ENCODE data around the gene RARS2.

RARS2 gene

DNA sequence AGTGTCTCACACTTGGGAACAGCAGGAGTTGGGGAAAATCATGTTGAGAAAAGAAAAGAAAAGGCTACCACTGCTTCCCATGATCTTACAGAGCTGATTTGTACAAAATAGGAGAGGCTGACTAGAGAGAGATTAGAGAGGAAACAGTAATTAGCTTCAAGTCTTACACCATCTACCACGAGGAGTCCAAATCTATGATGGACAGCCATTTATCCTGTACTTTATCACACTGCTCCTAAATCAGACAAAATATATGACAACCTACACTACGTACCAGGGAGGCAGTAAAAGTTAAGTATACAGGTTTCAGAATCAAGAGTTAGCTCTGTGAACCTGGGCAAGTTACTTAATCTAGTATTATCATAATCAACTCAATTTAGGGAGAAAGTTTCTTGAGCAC, 38.0 kb downstream of the RARS2 start:
- Histone ChIP-seq H3K27ac (no peak overlapping the region), H3K36me3 (replicated peaks) (peaks cover 25% of the 10 kb centered on the region), H3K27me3 (replicated peaks) (no peaks in the 10 kb centered on the region), H3K4me3 (ENCODE audit: low read depth, low read length) (no peak overlapping the region)
- in situ Hi-C loops (cut with HindIII; ENCODE audit: low pct_ligation_motif_present, low sequenced_read_pairs) = no loop called here
- TF ChIP-seq, protein P1, sequence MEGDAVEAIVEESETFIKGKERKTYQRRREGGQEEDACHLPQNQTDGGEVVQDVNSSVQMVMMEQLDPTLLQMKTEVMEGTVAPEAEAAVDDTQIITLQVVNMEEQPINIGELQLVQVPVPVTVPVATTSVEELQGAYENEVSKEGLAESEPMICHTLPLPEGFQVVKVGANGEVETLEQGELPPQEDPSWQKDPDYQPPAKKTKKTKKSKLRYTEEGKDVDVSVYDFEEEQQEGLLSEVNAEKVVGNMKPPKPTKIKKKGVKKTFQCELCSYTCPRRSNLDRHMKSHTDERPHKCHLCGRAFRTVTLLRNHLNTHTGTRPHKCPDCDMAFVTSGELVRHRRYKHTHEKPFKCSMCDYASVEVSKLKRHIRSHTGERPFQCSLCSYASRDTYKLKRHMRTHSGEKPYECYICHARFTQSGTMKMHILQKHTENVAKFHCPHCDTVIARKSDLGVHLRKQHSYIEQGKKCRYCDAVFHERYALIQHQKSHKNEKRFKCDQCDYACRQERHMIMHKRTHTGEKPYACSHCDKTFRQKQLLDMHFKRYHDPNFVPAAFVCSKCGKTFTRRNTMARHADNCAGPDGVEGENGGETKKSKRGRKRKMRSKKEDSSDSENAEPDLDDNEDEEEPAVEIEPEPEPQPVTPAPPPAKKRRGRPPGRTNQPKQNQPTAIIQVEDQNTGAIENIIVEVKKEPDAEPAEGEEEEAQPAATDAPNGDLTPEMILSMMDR (IDR thresholded peaks at IDR 0.05; ENCODE audit: low read depth, low read length, missing control alignments) = no peak
- no peak for DNase-seq

DNA sequence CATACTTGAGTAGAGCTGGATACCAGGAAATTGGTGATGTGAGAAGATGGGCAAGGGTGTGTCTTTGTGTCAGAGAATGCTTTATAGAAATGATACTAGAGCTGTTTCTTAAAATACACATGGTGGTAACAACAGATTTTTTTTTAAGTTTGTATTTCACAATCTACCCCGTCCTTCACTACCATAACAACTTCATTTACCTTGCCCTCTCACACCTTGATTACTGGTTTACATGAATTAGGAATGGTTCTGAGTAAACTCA, 45.4 kb downstream of the RARS2 start:
- no peak overlapping the region for H3K4me3 ChIP-seq (ENCODE audit: low read depth, low read length)
- H3K27ac ChIP-seq = no peak overlapping the region
- TF ChIP-seq, protein P1 (IDR thresholded peaks at IDR 0.05; ENCODE audit: low read depth, low read length, missing control alignments) = no peak
- no peak for DNase-seq
- H3K36me3 ChIP-seq (replicated peaks) = peaks cover 30% of the 10 kb centered on the region
- no peaks in the 10 kb centered on the region for H3K27me3 ChIP-seq (replicated peaks)
- in situ Hi-C loops (cut with HindIII; ENCODE audit: low pct_ligation_motif_present, low sequenced_read_pairs) = no loop called here

DNA sequence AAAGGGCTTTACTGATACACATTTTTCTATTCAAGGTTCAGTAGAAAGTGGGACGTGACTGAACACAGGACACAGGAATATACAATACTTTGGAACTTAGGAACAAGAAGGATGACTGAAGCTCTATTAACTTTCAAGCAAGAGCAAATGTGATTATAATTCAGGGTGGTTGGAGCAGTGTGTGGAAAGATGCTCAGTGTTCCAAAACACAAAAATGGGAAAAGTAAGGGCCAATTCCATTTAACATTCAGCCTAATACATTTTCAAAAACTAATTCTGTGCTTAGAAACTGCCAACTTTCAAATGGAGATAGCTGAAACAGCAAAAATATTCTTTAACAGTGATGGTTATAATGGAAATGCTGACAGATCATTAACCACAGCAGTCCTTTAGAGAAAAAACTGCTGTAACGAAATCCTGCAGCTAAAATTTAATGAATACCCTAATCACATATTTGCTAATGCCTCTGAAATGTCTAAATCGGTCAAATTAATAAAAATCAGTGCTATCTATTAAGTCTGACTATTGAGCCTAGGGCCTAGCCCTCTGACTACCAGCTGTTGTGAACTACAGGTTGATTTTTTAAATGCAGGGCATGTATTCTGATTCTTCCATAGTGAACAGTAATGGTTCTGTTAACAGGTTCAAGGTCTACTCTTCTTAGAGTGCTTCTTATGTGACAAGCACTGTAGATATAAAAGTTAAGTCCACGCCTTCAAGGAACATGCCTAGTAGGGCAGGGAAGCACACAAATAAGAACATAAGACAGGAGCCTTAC, 45.9 kb downstream of the RARS2 start:
- in situ Hi-C loops (cut with HindIII; ENCODE audit: low pct_ligation_motif_present, low sequenced_read_pairs) = no loop called here
- H3K27me3 ChIP-seq (replicated peaks) = no peaks in the 10 kb centered on the region
- no peak for DNase-seq
- H3K4me3 ChIP-seq (ENCODE audit: low read depth, low read length) = no peak overlapping the region
- TF ChIP-seq, protein P1 (IDR thresholded peaks at IDR 0.05; ENCODE audit: low read depth, low read length, missing control alignments) = no peak
- H3K36me3 ChIP-seq (replicated peaks) = peaks cover 32% of the 10 kb centered on the region
- no peak overlapping the region for H3K27ac ChIP-seq

DNA sequence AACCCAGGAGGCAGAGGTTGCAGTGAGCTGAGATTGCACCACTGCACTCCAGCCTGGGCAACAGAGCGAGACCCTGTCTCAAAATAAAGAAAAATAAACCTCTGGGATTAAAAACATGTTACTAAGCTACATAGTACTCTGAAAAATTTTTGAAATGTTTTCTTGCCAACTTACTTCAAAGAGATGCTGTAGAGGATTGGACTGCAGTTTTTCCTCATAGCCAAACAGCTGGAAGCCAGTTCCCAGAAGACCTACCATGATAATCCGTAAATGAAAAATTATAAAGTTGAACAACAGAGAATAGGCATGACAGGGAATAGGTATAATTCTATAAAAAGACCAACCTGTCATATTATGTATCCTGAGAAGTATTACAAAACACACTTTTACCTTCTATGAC, 48.0 kb downstream of the RARS2 start:
- Histone ChIP-seq H3K27ac (no peak overlapping the region), H3K4me3 (ENCODE audit: low read depth, low read length) (no peak overlapping the region), H3K36me3 (replicated peaks) (peaks cover 36% of the 10 kb centered on the region), H3K27me3 (replicated peaks) (no peaks in the 10 kb centered on the region)
- in situ Hi-C loops (cut with HindIII; ENCODE audit: low pct_ligation_motif_present, low sequenced_read_pairs) = no loop called here
- TF ChIP-seq, protein P1 (IDR thresholded peaks at IDR 0.05; ENCODE audit: low read depth, low read length, missing control alignments) = no peak
- DNase-seq = no peak

DNA sequence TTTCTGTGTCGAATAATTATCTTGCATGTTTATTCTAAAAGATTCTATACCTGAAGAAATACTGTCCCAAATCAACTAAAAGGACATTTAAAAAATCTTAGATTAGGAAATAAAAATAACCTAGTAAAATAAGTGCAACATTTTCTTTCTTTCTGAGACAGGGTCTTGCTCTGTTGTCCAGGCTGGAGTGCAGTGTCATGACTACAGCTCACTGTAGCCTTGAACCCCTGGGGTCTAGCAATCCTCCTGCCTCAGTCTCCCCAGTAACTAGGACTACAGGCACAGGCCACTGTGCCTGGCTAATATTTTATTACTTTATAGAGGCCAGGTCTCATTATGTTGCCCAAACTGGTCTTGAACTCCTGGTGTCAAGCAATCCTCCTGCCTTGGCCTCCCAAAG, 48.7 kb downstream of the RARS2 start:
- TF ChIP-seq, protein P1 (IDR thresholded peaks at IDR 0.05; ENCODE audit: low read depth, low read length, missing control alignments) = no peak
- Histone ChIP-seq H3K36me3 (replicated peaks) (peaks cover 36% of the 10 kb centered on the region), H3K27ac (no peak overlapping the region), H3K4me3 (ENCODE audit: low read depth, low read length) (no peak overlapping the region), H3K27me3 (replicated peaks) (no peaks in the 10 kb centered on the region)
- in situ Hi-C loops (cut with HindIII; ENCODE audit: low pct_ligation_motif_present, low sequenced_read_pairs) = no loop called here
- no peak for DNase-seq

DNA sequence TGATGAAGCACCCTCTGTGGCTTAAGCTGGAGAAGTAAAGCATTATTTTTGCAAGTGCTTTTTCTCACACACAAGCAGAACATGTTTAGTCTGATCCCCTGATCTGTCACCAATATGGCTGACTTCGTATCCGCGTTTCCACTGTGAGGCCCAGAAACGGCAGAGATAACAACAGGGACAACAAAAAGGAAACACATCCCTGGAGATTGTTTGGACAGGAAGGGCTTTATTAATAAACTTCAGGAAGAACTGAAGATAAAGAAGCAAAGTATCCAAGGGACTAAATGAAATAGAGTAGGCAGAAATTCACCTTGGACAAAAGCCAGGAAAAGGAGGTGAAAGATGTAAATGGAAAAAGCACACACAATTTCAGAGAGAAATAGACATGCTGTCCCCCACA, 49.2 kb downstream of the RARS2 start:
- Histone ChIP-seq H3K36me3 (replicated peaks) (peaks cover 36% of the 10 kb centered on the region), H3K4me3 (ENCODE audit: low read depth, low read length) (no peak overlapping the region), H3K27ac (no peak overlapping the region), H3K27me3 (replicated peaks) (no peaks in the 10 kb centered on the region)
- in situ Hi-C loops (cut with HindIII; ENCODE audit: low pct_ligation_motif_present, low sequenced_read_pairs) = no loop called here
- TF ChIP-seq, protein P1 (IDR thresholded peaks at IDR 0.05; ENCODE audit: low read depth, low read length, missing control alignments) = no peak
- DNase-seq = no peak

Measured in brain microvascular endothelial cell (primary cell).